Cardiac muscle cell (in vitro differentiated cells and primary cell): ENCODE measurements around the gene NBEA. TPM values are rescaled to one million over a fixed set of nuclear protein-coding genes. Genes with fewer than 3 reads are reported as not detected.

ENCODE experiments used
- DNase-seq, 2 donors: peaks; one replicate each; pipeline versions ENCODE4 v3.0.0 to v3.0.0-alpha.2; 2010 to 2017; ENCODE audit warnings: low read depth in 1 of 2, low spot score in 1 of 2
- H3K27ac ChIP-seq: fragments of 200-600 bp; sonication (generic); 2 replicates; pipeline ENCODE4 v1.5.1; 2016
- H3K27me3 ChIP-seq: fragments of 200-600 bp; sonication (generic); 2 replicates; pipeline ENCODE4 v1.6.0; 2016; ENCODE audit warnings: control low read depth
- H3K36me3 ChIP-seq: fragments of 200-600 bp; sonication (generic); 2 replicates; pipeline ENCODE4 v1.5.1; 2016; ENCODE audit warnings: control low read depth
- H3K4me1 ChIP-seq: fragments of 200-600 bp; sonication (generic); 2 replicates; pipeline ENCODE4 v1.8.1; 2017; ENCODE audit warnings: low read depth, mild to moderate bottlenecking, mixed run types
- H3K4me3 ChIP-seq: fragments of 200-600 bp; sonication (generic); 2 replicates; pipeline ENCODE4 v1.5.1; 2016; ENCODE audit warnings: mild to moderate bottlenecking
- H3K9me3 ChIP-seq: fragments of 200-600 bp; sonication (generic); 2 replicates; pipeline ENCODE4 v1.5.1; 2017; ENCODE audit warnings: low read depth, mild to moderate bottlenecking, control low read depth
- CTCF ChIP-seq: IDR thresholded peaks from 2 replicates; pipeline ENCODE4 v1.5.1; 2012; ENCODE audit warnings: low read depth, mild to moderate bottlenecking, low read length
- polyA plus RNA-seq: library from polyadenylated mRNA; unstranded; fragments of >200 nt; fragmentation: Nextera tagmentation; extraction: Ambion mirVana; gene quantifications from 2 replicates; pipeline ENCODE4 v1.2.1, GENCODE V29; 2016
- total RNA-seq: library from RNA; depleted of rRNA; stranded (reverse); fragments of >200 nt; gene quantifications from 2 replicates; pipeline ENCODE4 v1.2.3, GENCODE V29; 2016

The NBEA gene
- total and polyA plus RNA-seq, 2 experiments from 2014 or later, result 4.6 to 13.2 TPM

- Histone ChIP-seq H3K9me3 (no peaks in the 10 kb centered on the region), H3K27ac (no peak overlapping the region), H3K4me1 (no peaks in the 10 kb centered on the region), H3K27me3 (no peaks in the 10 kb centered on the region), H3K4me3 (no peak overlapping the region), H3K36me3 (no peaks in the 10 kb centered on the region)
- no peak for TF ChIP-seq CTCF
- no peak for DNase-seq
Measured at GRCh38 chr13:35179920-35180663, 238.0 kb downstream of the NBEA start.

- H3K9me3 ChIP-seq, result no peaks in the 10 kb centered on the region
- H3K27me3 ChIP-seq, result no peaks in the 10 kb centered on the region
- H3K4me3 ChIP-seq, result no peak overlapping the region
- no peak for TF ChIP-seq CTCF
- no peak overlapping the region for H3K27ac ChIP-seq
- DNase-seq, result no peak
- no peaks in the 10 kb centered on the region for H3K36me3 ChIP-seq
- no peaks in the 10 kb centered on the region for H3K4me1 ChIP-seq
Measured at GRCh38 chr13:35190241-35190640, 248.2 kb downstream of the NBEA start.

- no peaks in the 10 kb centered on the region for H3K27me3 ChIP-seq
- H3K27ac ChIP-seq, result no peak overlapping the region
- H3K4me1 ChIP-seq, result no peaks in the 10 kb centered on the region
- H3K36me3 ChIP-seq, result no peaks in the 10 kb centered on the region
- no peak for TF ChIP-seq CTCF
- no peak for DNase-seq
- no peak overlapping the region for H3K4me3 ChIP-seq
- no peaks in the 10 kb centered on the region for H3K9me3 ChIP-seq
Measured at GRCh38 chr13:35191883-35192282, 249.8 kb downstream of the NBEA start.

- no peak overlapping the region for H3K27ac ChIP-seq
- no peaks in the 10 kb centered on the region for H3K27me3 ChIP-seq
- no peak for DNase-seq
- H3K4me3 ChIP-seq, result no peak overlapping the region
- H3K9me3 ChIP-seq, result no peaks in the 10 kb centered on the region
- no peaks in the 10 kb centered on the region for H3K36me3 ChIP-seq
- TF ChIP-seq CTCF, result no peak
- no peaks in the 10 kb centered on the region for H3K4me1 ChIP-seq
Measured at GRCh38 chr13:35198613-35199200, 256.6 kb downstream of the NBEA start.

- Histone ChIP-seq H3K9me3 (no peaks in the 10 kb centered on the region), H3K4me1 (no peaks in the 10 kb centered on the region), H3K4me3 (no peak overlapping the region), H3K27me3 (no peaks in the 10 kb centered on the region), H3K36me3 (no peaks in the 10 kb centered on the region), H3K27ac (no peak overlapping the region)
- no peak for TF ChIP-seq CTCF
- DNase-seq, result no peak
Measured at GRCh38 chr13:35208587-35208986, 266.5 kb downstream of the NBEA start.
